ENCODE measurements around the gene SYTL1. TPM values are rescaled to one million over a fixed set of nuclear protein-coding genes. Genes with fewer than 3 reads are reported as not detected.

SYTL1 gene
- total RNA-seq, 1 donor from 2014 or later: 30.6 TPM

GRCh38 chr1:27321813-27322568 lies 19.8 kb upstream of the SYTL1 start, which contains the start of gene TMEM222:
TMEM222 (plus strand) TSS chr1:27322163; CDS start chr1:27322198, 35 bp downstream.
- Histone ChIP-seq H3K27ac (peak within 1 kb of the TSS; percentile 95), H3K4me1 (peaks cover 30% of the 10 kb centered on the region), H3K9me3 (no peaks in the 10 kb centered on the region), H3K4me3 (peak within 1 kb of the TSS; percentile 96), H3K36me3 (peaks cover 20% of the 10 kb centered on the region), H3K27me3 (no peaks in the 10 kb centered on the region)
- ATAC-seq: peak; percentile 99
- intact Hi-C loops (cut with DNase I): no loop called here
- DNase-seq: peak; percentile 99
- TF ChIP-seq CTCF (IDR thresholded peaks at IDR 0.05): peak; percentile 40

DNA sequence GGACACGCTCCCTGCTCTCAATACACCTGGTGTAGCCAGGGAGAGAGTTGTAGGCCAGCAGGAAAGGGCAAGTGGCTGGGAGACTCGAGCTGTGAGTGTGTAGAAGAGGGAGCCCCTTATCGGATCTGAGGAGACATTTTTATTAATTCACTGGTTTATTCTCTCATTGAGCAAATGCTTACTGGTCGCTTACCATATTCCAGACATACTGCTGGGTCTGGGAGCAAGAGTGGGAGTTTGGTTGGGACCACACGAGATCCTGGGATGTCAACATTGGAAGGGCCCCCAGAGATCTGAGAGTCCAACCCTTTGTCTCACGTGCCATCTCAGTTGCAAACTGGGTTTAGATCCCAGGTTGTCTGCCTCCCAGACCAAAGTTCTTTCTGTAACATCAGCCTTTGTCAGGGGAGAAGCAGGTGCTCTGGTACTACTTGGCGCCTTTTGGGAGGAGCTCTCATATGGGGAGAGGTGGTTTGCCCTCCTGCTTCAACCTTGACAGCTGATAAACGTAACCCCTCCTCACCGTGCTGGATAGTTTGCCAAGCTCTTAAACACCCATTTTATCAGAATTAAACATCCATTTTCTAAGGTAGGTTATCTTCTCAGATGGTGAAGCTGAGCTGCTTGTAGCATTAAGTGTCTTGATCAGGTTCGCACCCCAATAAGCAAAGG lies 19.1 kb upstream of the SYTL1 start:
- intact Hi-C loops (cut with DNase I): no loop called here
- peak overlapping the region; percentile 96 for H3K4me3 ChIP-seq
- H3K4me1 ChIP-seq: peaks cover 31% of the 10 kb centered on the region
- H3K9me3 ChIP-seq: no peaks in the 10 kb centered on the region
- ATAC-seq: no peak
- H3K36me3 ChIP-seq: peaks cover 25% of the 10 kb centered on the region
- no peaks in the 10 kb centered on the region for H3K27me3 ChIP-seq
- H3K27ac ChIP-seq: peak overlapping the region; percentile 95
- DNase-seq: no peak
- no peak for TF ChIP-seq CTCF (IDR thresholded peaks at IDR 0.05)

GRCh38 chr1:27325286-27325685 lies 16.5 kb upstream of the SYTL1 start:
- intact Hi-C loops (cut with DNase I): no loop called here
- Histone ChIP-seq H3K4me1 (peaks cover 31% of the 10 kb centered on the region), H3K4me3 (no peak overlapping the region), H3K9me3 (no peaks in the 10 kb centered on the region), H3K27ac (no peak overlapping the region), H3K36me3 (peaks cover 45% of the 10 kb centered on the region), H3K27me3 (no peaks in the 10 kb centered on the region)
- DNase-seq (no peak), ATAC-seq (no peak)
- TF ChIP-seq CTCF (IDR thresholded peaks at IDR 0.05): no peak

DNA sequence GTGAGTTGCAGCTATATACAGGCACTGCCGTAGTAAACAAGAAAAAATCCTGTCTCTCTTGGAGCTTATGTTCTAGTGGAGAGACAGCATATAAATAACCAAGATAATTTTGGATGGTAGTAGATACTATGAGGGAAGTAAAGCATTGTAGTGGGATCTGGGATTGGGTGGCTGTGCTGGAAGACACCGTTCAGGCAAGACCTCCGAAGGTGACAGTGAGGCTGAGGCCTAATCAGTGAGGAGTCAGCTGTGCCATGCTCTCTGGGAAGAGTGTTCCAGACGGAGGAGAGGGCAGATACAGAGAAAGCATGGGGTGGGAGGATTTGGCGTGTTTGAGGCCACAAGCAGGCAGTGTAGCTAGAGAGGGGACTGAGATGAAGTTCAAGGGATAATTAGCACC lies 13.9 kb upstream of the SYTL1 start:
- H3K4me3 ChIP-seq: no peak overlapping the region
- no peaks in the 10 kb centered on the region for H3K9me3 ChIP-seq
- no peak overlapping the region for H3K27ac ChIP-seq
- no peak for TF ChIP-seq CTCF (IDR thresholded peaks at IDR 0.05)
- H3K36me3 ChIP-seq: peaks cover 72% of the 10 kb centered on the region
- no peak for DNase-seq
- H3K4me1 ChIP-seq: peaks cover 36% of the 10 kb centered on the region
- no peaks in the 10 kb centered on the region for H3K27me3 ChIP-seq
- intact Hi-C loops (cut with DNase I): no loop called here
- no peak for ATAC-seq

GRCh38 chr1:27330786-27331185 lies 11.0 kb upstream of the SYTL1 start:
- DNase-seq (no peak), ATAC-seq (no peak)
- no peaks in the 10 kb centered on the region for H3K27me3 ChIP-seq
- peaks cover 20% of the 10 kb centered on the region for H3K4me1 ChIP-seq
- intact Hi-C loops (cut with DNase I): no loop called here
- no peak overlapping the region for H3K27ac ChIP-seq
- TF ChIP-seq CTCF (IDR thresholded peaks at IDR 0.05): no peak
- H3K36me3 ChIP-seq: peaks cover 89% of the 10 kb centered on the region
- H3K9me3 ChIP-seq: no peaks in the 10 kb centered on the region
- H3K4me3 ChIP-seq: no peak overlapping the region
